Activated T-cell treated with anti-CD3 and anti-CD28 coated beads, Interleukin-2, amount 50 U/mL, for 4 hours (primary cell): Measurements from ENCODE around the gene LCOR. TPM values are rescaled to one million over a fixed set of nuclear protein-coding genes. Genes with fewer than 3 reads are reported as not detected.

Experiments used
- total RNA-seq, 3 donors: library from RNA; stranded (reverse); gene quantifications; one replicate each; pipeline ENCODE4 v1.2.1, GENCODE V29; 2021

Gene LCOR
- total RNA-seq, 3 donors from 2014 or later, result 20.0 to 23.6 (median 21.9) TPM

Other genes with a start within 250 kb of the LCOR start
- 10 to 100 TPM; 92.8 to 96.5 (median 95.3) TPM for gene TM9SF3, start 245.3 kb upstream of the LCOR start, total RNA-seq
- 1 to 10 TPM; 3.2 to 6.9 (median 5.7) TPM for gene PIK3AP1, start 111.8 kb upstream of the LCOR start, total RNA-seq